GM19467 (cell line): ENCODE results near the gene CCDC12.

ENCODE experiments used
- ATAC-seq: cut with Tn5 transposase; IDR thresholded peaks from one replicate; pipeline ENCODE4 v1.9.1; 2021; ENCODE audit warnings: mild to moderate bottlenecking, moderate library complexity; ENCODE audit not compliant: unreplicated experiment

CCDC12 gene

GRCh38 chr3:46878781-46879436, 97.6 kb downstream of the CCDC12 start:
- ATAC-seq: peak; percentile 53

- ATAC-seq: no peak
Measured at GRCh38 chr3:46877406-46878125, 99.0 kb downstream of the CCDC12 start, which contains the start of gene PTH1R. TSS of gene PTH1R (plus strand) at chr3:46877721. CDS start at chr3:46883560, 5,839 bp downstream.

GRCh38 chr3:46876313-46877300, 99.9 kb downstream of the CCDC12 start:
- no peak for ATAC-seq

GRCh38 chr3:46875560-46875959, 101.0 kb downstream of the CCDC12 start:
- no peak for ATAC-seq

- no peak for ATAC-seq
Measured at GRCh38 chr3:46874430-46874829, 102.1 kb downstream of the CCDC12 start.

GRCh38 chr3:46873521-46873920, 103.0 kb downstream of the CCDC12 start:
- no peak for ATAC-seq
